Lung (tissue), 12 donors: ENCODE measurements around the gene CLIP3. TPM values are rescaled to one million over a fixed set of nuclear protein-coding genes. Genes with fewer than 3 reads are reported as not detected.

ENCODE experiments used
- ATAC-seq: fragments of 200-7000 bp; cut with Tn5 transposase; one replicate; pipeline ENCODE4 v1.9.1; 2020; ENCODE audit warnings: moderate number of reproducible peaks; ENCODE audit not compliant: insufficient read depth, low FRiP score
- DNase-seq, 3 donors: peaks; one replicate each; pipeline ENCODE4 v3.0.0-alpha.2; 2013 to 2017
- H3K27ac ChIP-seq, 2 donors: one replicate each; pipeline ENCODE4 v1.5.1; 2013; ENCODE audit warnings: mild to moderate bottlenecking in 2 of 2, moderate library complexity in 2 of 2, control low read depth in 1 of 2, inconsistent platforms in 1 of 2, low read depth in 1 of 2, low read length in 1 of 2
- H3K27me3 ChIP-seq, 3 donors: one replicate each; pipeline ENCODE4 v1.5.1; 2013; ENCODE audit warnings: low read length in 2 of 3; ENCODE audit not compliant: control insufficient read depth in 3 of 3, insufficient read depth in 3 of 3
- H3K36me3 ChIP-seq, 4 donors: one replicate each; pipeline ENCODE4 v1.5.1; 2013; ENCODE audit warnings: low read length in 4 of 4, mild to moderate bottlenecking in 1 of 4, moderate library complexity in 1 of 4; ENCODE audit not compliant: control insufficient read depth in 4 of 4, insufficient read depth in 4 of 4
- H3K4me1 ChIP-seq, 5 donors: one replicate each; pipeline ENCODE4 v1.5.1; 2013; ENCODE audit warnings: low read length in 5 of 5, mild to moderate bottlenecking in 2 of 5, moderate library complexity in 1 of 5; ENCODE audit not compliant: control insufficient read depth in 5 of 5, insufficient read depth in 5 of 5
- H3K4me3 ChIP-seq: one replicate; pipeline ENCODE4 v1.5.1; 2013; ENCODE audit warnings: mild to moderate bottlenecking, control low read depth, moderate library complexity
- H3K9ac ChIP-seq, 2 donors: one replicate each; pipeline ENCODE4 v1.5.1; 2013; ENCODE audit warnings: low read length in 2 of 2, control low read depth in 1 of 2; ENCODE audit not compliant: insufficient read depth in 1 of 2
- H3K9me3 ChIP-seq, 4 donors: one replicate each; pipeline ENCODE4 v1.5.1; 2013; ENCODE audit warnings: low read length in 3 of 4, mild to moderate bottlenecking in 1 of 4, moderate library complexity in 1 of 4; ENCODE audit not compliant: control insufficient read depth in 4 of 4, insufficient read depth in 3 of 4
- WGBS, 2 donors: extraction: QIAGEN DNeasy Blood & Tissue Kit; methylation state at CpG; one replicate each; pipeline ENCODE4 v1.1.7; 2013; 5-methylcytosine and 5-hydroxymethylcytosine counted together
- polyA plus RNA-seq, 2 donors: library from polyadenylated mRNA; stranded (reverse); fragments of 200-250 nt; gene quantifications; one replicate each; pipeline ENCODE4 v1.2.1, GENCODE V29; 2013
- total RNA-seq, 2 donors: library from RNA; depleted of rRNA in 1 of 2; stranded (reverse); fragments of >200 nt in 1 of 2; gene quantifications; one replicate each; pipeline ENCODE4 v1.2.1, GENCODE V29; 2014 to 2021
- TF ChIP-seq, protein P1 (sequence below): IDR thresholded peaks from 2 replicates; pipeline ENCODE4 v1.5.1; 2012; ENCODE audit warnings: mild to moderate bottlenecking; ENCODE audit errors: control extremely low read depth, extremely low read depth
- donor health status: control.
- donor health status: control.
- donor health status: Bipolar disorder and iron deficiency.
- donor health status: healthy.
- donor health status: DM: yes; HTN: yes; CAD: no.

The CLIP3 gene
- total and polyA plus RNA-seq, 4 donors = 1.6 to 17.6 (median 5.3) TPM

- no peaks in the 10 kb centered on the region for H3K27me3 ChIP-seq
- 0% methylated on average over 56 of the region's 56 CpGs for WGBS, 2 donors
- H3K4me3 ChIP-seq = peak within 1 kb of the TSS; percentile 51
- ATAC-seq (peak; percentile 91), DNase-seq (peak; percentile 100)
- peak within 1 kb of the TSS in 1 of 2 donors; percentile 75 for H3K9ac ChIP-seq
- H3K36me3 ChIP-seq = no peaks in the 10 kb centered on the region
- H3K27ac ChIP-seq = peak within 1 kb of the TSS; percentile 92
- TF ChIP-seq, protein P1, sequence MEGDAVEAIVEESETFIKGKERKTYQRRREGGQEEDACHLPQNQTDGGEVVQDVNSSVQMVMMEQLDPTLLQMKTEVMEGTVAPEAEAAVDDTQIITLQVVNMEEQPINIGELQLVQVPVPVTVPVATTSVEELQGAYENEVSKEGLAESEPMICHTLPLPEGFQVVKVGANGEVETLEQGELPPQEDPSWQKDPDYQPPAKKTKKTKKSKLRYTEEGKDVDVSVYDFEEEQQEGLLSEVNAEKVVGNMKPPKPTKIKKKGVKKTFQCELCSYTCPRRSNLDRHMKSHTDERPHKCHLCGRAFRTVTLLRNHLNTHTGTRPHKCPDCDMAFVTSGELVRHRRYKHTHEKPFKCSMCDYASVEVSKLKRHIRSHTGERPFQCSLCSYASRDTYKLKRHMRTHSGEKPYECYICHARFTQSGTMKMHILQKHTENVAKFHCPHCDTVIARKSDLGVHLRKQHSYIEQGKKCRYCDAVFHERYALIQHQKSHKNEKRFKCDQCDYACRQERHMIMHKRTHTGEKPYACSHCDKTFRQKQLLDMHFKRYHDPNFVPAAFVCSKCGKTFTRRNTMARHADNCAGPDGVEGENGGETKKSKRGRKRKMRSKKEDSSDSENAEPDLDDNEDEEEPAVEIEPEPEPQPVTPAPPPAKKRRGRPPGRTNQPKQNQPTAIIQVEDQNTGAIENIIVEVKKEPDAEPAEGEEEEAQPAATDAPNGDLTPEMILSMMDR = peak; percentile 9
- no peaks in the 10 kb centered on the region for H3K9me3 ChIP-seq
- H3K4me1 ChIP-seq = peaks cover 0 to 13% (median 3%) of the 10 kb centered on the region in 5 donors
Measured at GRCh38 chr19:36054119-36054732, 21.6 kb upstream of the CLIP3 start, which contains the start of gene THAP8. TSS of gene THAP8 (minus strand) at chr19:36054285. CDS start at chr19:36054217, 68 bp downstream.

DNA sequence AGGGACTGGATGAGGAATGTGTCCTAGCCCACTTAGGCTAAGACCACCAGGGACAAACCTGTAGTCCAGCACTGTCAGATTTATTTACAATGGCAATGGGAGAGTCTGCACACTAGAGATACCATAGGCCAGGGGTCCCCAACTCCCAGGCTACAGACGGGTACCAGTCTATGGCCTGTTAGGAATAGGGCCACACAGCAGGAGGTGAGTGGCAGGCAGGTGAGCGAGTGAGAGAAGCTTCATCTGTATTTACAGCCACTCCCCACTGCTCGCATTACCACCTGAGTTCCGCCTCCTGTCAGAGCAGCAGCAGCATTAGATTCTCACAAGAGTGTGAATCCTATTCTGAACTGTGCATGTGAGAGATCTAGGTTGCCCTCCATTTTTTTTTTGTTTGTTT lies 19.0 kb upstream of the CLIP3 start:
- Histone ChIP-seq H3K27ac (no peak overlapping the region), H3K36me3 (no peaks in the 10 kb centered on the region), H3K9ac (no peak overlapping the region), H3K4me3 (no peak overlapping the region), H3K9me3 (no peaks in the 10 kb centered on the region), H3K4me1 (peaks cover 0 to 13% (median 3%) of the 10 kb centered on the region in 5 donors), H3K27me3 (no peaks in the 10 kb centered on the region)
- ATAC-seq (no peak), DNase-seq (no peak)
- TF ChIP-seq, protein P1 = no peak
- WGBS, 2 donors = 95 to 99% methylated on average over 4 of the region's 4 CpGs

DNA sequence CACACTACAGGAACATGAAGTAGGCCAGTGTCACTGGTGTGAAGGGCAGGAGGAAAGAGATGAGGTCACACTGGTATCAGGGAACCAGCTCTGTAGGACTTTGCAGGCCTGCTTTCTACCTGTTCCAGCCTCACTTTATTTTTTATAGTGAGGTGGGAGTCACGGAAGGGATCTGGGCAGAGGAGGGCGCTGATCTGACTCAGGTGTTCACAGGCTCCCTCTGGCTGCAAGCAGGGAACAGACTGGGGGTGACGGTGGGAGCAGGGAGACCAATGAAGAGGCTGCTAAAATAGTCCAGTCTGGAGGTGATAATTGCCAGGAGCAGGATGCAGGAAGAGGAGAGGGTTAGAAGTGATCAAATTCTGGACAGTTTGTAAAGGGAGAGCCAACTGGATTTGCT lies 18.6 kb upstream of the CLIP3 start:
- H3K27me3 ChIP-seq = no peaks in the 10 kb centered on the region
- H3K36me3 ChIP-seq = no peaks in the 10 kb centered on the region
- H3K9me3 ChIP-seq = no peaks in the 10 kb centered on the region
- 61 to 72% methylated on average over 3 of the region's 3 CpGs for WGBS, 2 donors
- no peak overlapping the region for H3K4me3 ChIP-seq
- no peak for ATAC-seq
- TF ChIP-seq, protein P1 = no peak
- no peak overlapping the region for H3K27ac ChIP-seq
- peaks cover 0 to 9% (median 3%) of the 10 kb centered on the region in 5 donors for H3K4me1 ChIP-seq
- DNase-seq = no peak
- no peak overlapping the region for H3K9ac ChIP-seq
